ENCODE results near the gene ALPK3.
A peak's percentile ranks its signal among the peaks of the same experiment; 100 is the strongest.

ALPK3 gene

GRCh38 chr15:84904419-84904818 is 87.3 kb downstream of the ALPK3 start:
- peak; percentile 52 for DNase-seq

- DNase-seq = peak; percentile 50
Measured at GRCh38 chr15:84905016-84905916, 88.1 kb downstream of the ALPK3 start.

- DNase-seq = no peak
Measured at GRCh38 chr15:84907731-84908130, 90.6 kb downstream of the ALPK3 start.

GRCh38 chr15:84908564-84908963 is 91.4 kb downstream of the ALPK3 start:
- peak; percentile 56 for DNase-seq

- DNase-seq = peak; percentile 52
Measured at GRCh38 chr15:84909029-84909428, 91.9 kb downstream of the ALPK3 start.

GRCh38 chr15:84909782-84910181 is 92.6 kb downstream of the ALPK3 start:
- DNase-seq = no peak

GRCh38 chr15:84910928-84911623 is 93.9 kb downstream of the ALPK3 start:
- DNase-seq = peak; percentile 45

- DNase-seq = peak; percentile 86
Measured at GRCh38 chr15:84911879-84912660, 94.9 kb downstream of the ALPK3 start.

GRCh38 chr15:84913360-84913723 is 96.2 kb downstream of the ALPK3 start:
- DNase-seq = no peak

GRCh38 chr15:84914351-84914750 is 97.2 kb downstream of the ALPK3 start:
- no peak for DNase-seq

- peak; percentile 100 for DNase-seq
Measured at GRCh38 chr15:84914909-84915605, 97.9 kb downstream of the ALPK3 start.

- peak; percentile 64 for DNase-seq
Measured at GRCh38 chr15:84915606-84915958, 98.4 kb downstream of the ALPK3 start.

- DNase-seq = no peak
Measured at GRCh38 chr15:84917452-84917851, 100.3 kb downstream of the ALPK3 start.

GRCh38 chr15:84919106-84919667 is 102.0 kb downstream of the ALPK3 start:
- DNase-seq = no peak

GRCh38 chr15:84921121-84921520 is 104.0 kb downstream of the ALPK3 start:
- no peak for DNase-seq

GRCh38 chr15:84922530-84922929 is 105.4 kb downstream of the ALPK3 start:
- DNase-seq = no peak
